Activated naive CD4-positive, alpha-beta T cell treated with anti-CD3 and anti-CD28 coated beads, Interleukin-2, amount 50 U/mL, for 24 hours (primary cell): ENCODE data around the gene PGS1.
A peak's percentile ranks its signal among the peaks of the same experiment; 100 is the strongest.

Experiments
- H3K27ac Mint-ChIP-seq: one replicate; pipeline ENCODE4 v1.8.0; 2021; ENCODE audit warnings: mild to moderate bottlenecking, mixed read lengths
- H3K27me3 Mint-ChIP-seq: one replicate; pipeline ENCODE4 v1.8.0; 2021; ENCODE audit warnings: mixed read lengths
- H3K36me3 Mint-ChIP-seq: one replicate; pipeline ENCODE4 v1.8.0; 2021; ENCODE audit warnings: mixed read lengths
- H3K4me1 Mint-ChIP-seq: one replicate; pipeline ENCODE4 v1.8.0; 2021; ENCODE audit warnings: mixed read lengths
- H3K4me3 Mint-ChIP-seq: one replicate; pipeline ENCODE4 v1.8.0; 2021; ENCODE audit warnings: mild to moderate bottlenecking, mixed read lengths
- H3K9me3 Mint-ChIP-seq: one replicate; pipeline ENCODE4 v1.8.0; 2021; ENCODE audit warnings: mixed read lengths

Gene PGS1

GRCh38 chr17:78401246-78401645 is 22.8 kb downstream of the PGS1 start:
- Mint-ChIP-seq H3K4me3 (no peak overlapping the region), H3K9me3 (no peaks in the 10 kb centered on the region), H3K4me1 (no peaks in the 10 kb centered on the region), H3K27me3 (no peaks in the 10 kb centered on the region), H3K36me3 (peaks cover 15% of the 10 kb centered on the region), H3K27ac (peak overlapping the region; percentile 41)

GRCh38 chr17:78401891-78402290 is 23.4 kb downstream of the PGS1 start:
- H3K27ac Mint-ChIP-seq, result peak overlapping the region; percentile 41

GRCh38 chr17:78403822-78404221 is 25.4 kb downstream of the PGS1 start:
- Mint-ChIP-seq H3K27ac (no peak overlapping the region), H3K4me1 (peaks cover 14% of the 10 kb centered on the region), H3K27me3 (no peaks in the 10 kb centered on the region), H3K4me3 (no peak overlapping the region), H3K36me3 (peaks cover 15% of the 10 kb centered on the region), H3K9me3 (no peaks in the 10 kb centered on the region)

More at GRCh38 chr17:78401891-78402290, 23.4 kb downstream of the PGS1 start:
- Mint-ChIP-seq H3K4me1 (peaks cover 2% of the 10 kb centered on the region), H3K27me3 (no peaks in the 10 kb centered on the region), H3K36me3 (peaks cover 15% of the 10 kb centered on the region), H3K9me3 (no peaks in the 10 kb centered on the region), H3K4me3 (no peak overlapping the region)

GRCh38 chr17:78406396-78406795 is 27.9 kb downstream of the PGS1 start:
- Mint-ChIP-seq H3K36me3 (peaks cover 15% of the 10 kb centered on the region), H3K27ac (no peak overlapping the region), H3K4me1 (peaks cover 26% of the 10 kb centered on the region), H3K9me3 (no peaks in the 10 kb centered on the region), H3K4me3 (no peak overlapping the region), H3K27me3 (no peaks in the 10 kb centered on the region)

GRCh38 chr17:78406920-78407319 is 28.5 kb downstream of the PGS1 start:
- no peaks in the 10 kb centered on the region for H3K9me3 Mint-ChIP-seq
- no peak overlapping the region for H3K4me3 Mint-ChIP-seq
- no peak overlapping the region for H3K27ac Mint-ChIP-seq
- H3K4me1 Mint-ChIP-seq, result peaks cover 28% of the 10 kb centered on the region
- H3K27me3 Mint-ChIP-seq, result no peaks in the 10 kb centered on the region
- H3K36me3 Mint-ChIP-seq, result peaks cover 11% of the 10 kb centered on the region

GRCh38 chr17:78407387-78408000 is 29.0 kb downstream of the PGS1 start:
- Mint-ChIP-seq H3K4me3 (no peak overlapping the region), H3K36me3 (peaks cover 9% of the 10 kb centered on the region), H3K27me3 (no peaks in the 10 kb centered on the region), H3K4me1 (peaks cover 34% of the 10 kb centered on the region), H3K9me3 (no peaks in the 10 kb centered on the region), H3K27ac (peak overlapping the region; percentile 12)

- H3K27me3 Mint-ChIP-seq, result no peaks in the 10 kb centered on the region
Measured at GRCh38 chr17:78408476-78409050, 30.1 kb downstream of the PGS1 start.

GRCh38 chr17:78409191-78409928 is 30.9 kb downstream of the PGS1 start:
- H3K9me3 Mint-ChIP-seq, result no peaks in the 10 kb centered on the region
- H3K4me1 Mint-ChIP-seq, result peaks cover 52% of the 10 kb centered on the region
- peak overlapping the region; percentile 66 for H3K27ac Mint-ChIP-seq
- no peak overlapping the region for H3K4me3 Mint-ChIP-seq
- no peaks in the 10 kb centered on the region for H3K27me3 Mint-ChIP-seq
- no peaks in the 10 kb centered on the region for H3K36me3 Mint-ChIP-seq

More at GRCh38 chr17:78408476-78409050, 30.1 kb downstream of the PGS1 start:
- Mint-ChIP-seq H3K9me3 (no peaks in the 10 kb centered on the region), H3K27ac (peak overlapping the region; percentile 62), H3K4me3 (no peak overlapping the region), H3K4me1 (peaks cover 44% of the 10 kb centered on the region), H3K36me3 (no peaks in the 10 kb centered on the region)

GRCh38 chr17:78411241-78411857 is 32.9 kb downstream of the PGS1 start:
- Mint-ChIP-seq H3K27me3 (no peaks in the 10 kb centered on the region), H3K27ac (peak overlapping the region; percentile 66), H3K9me3 (no peaks in the 10 kb centered on the region), H3K4me3 (no peak overlapping the region), H3K36me3 (no peaks in the 10 kb centered on the region), H3K4me1 (peaks cover 72% of the 10 kb centered on the region)

GRCh38 chr17:78412403-78412802 is 34.0 kb downstream of the PGS1 start:
- H3K27me3 Mint-ChIP-seq, result no peaks in the 10 kb centered on the region
- no peaks in the 10 kb centered on the region for H3K9me3 Mint-ChIP-seq
- H3K27ac Mint-ChIP-seq, result peak overlapping the region; percentile 26
- H3K36me3 Mint-ChIP-seq, result no peaks in the 10 kb centered on the region
- H3K4me1 Mint-ChIP-seq, result peaks cover 76% of the 10 kb centered on the region
- peak overlapping the region; percentile 23 for H3K4me3 Mint-ChIP-seq

- Mint-ChIP-seq H3K36me3 (no peaks in the 10 kb centered on the region), H3K4me3 (peak overlapping the region; percentile 49), H3K4me1 (peaks cover 65% of the 10 kb centered on the region), H3K27ac (peak overlapping the region; percentile 59), H3K27me3 (no peaks in the 10 kb centered on the region), H3K9me3 (no peaks in the 10 kb centered on the region)
Measured at GRCh38 chr17:78414178-78415162, 36.0 kb downstream of the PGS1 start.

- Mint-ChIP-seq H3K4me3 (no peak overlapping the region), H3K36me3 (peaks cover 2% of the 10 kb centered on the region), H3K27ac (peak overlapping the region; percentile 80), H3K27me3 (no peaks in the 10 kb centered on the region), H3K4me1 (peaks cover 67% of the 10 kb centered on the region), H3K9me3 (no peaks in the 10 kb centered on the region)
Measured at GRCh38 chr17:78415821-78416711, 37.6 kb downstream of the PGS1 start.

GRCh38 chr17:78416791-78417530 is 38.5 kb downstream of the PGS1 start:
- Mint-ChIP-seq H3K4me3 (no peak overlapping the region), H3K36me3 (peaks cover 2% of the 10 kb centered on the region)

More at GRCh38 chr17:78416791-78417530, 38.5 kb downstream of the PGS1 start:
- H3K27ac Mint-ChIP-seq, result peak overlapping the region; percentile 80
- peaks cover 69% of the 10 kb centered on the region for H3K4me1 Mint-ChIP-seq
- H3K27me3 Mint-ChIP-seq, result no peaks in the 10 kb centered on the region
- H3K9me3 Mint-ChIP-seq, result no peaks in the 10 kb centered on the region
